GM20000 (cell line): ENCODE data around the gene IRAK4.

Source experiments
- DNase-seq: peaks from one replicate; pipeline ENCODE4 v3.0.0; 2012; ENCODE audit warnings: low spot score
- CTCF ChIP-seq: IDR thresholded peaks from 2 replicates; pipeline ENCODE4 v1.5.1; 2012; ENCODE audit warnings: mild to moderate bottlenecking, control low read depth; ENCODE audit errors: extremely low read depth, missing control alignments

IRAK4 gene

GRCh38 chr12:43764528-43764927, 5.8 kb downstream of the IRAK4 start:
- no peak for TF ChIP-seq CTCF

GRCh38 chr12:43766291-43766690, 7.5 kb downstream of the IRAK4 start:
- TF ChIP-seq CTCF: no peak
- DNase-seq: no peak

More at GRCh38 chr12:43764528-43764927, 5.8 kb downstream of the IRAK4 start:
- DNase-seq: no peak

GRCh38 chr12:43776498-43776897, 17.7 kb downstream of the IRAK4 start:
- peak; percentile 17 for TF ChIP-seq CTCF
- DNase-seq: peak; percentile 15

- TF ChIP-seq CTCF: no peak
- DNase-seq: no peak
Measured at GRCh38 chr12:43786899-43787693, 28.3 kb downstream of the IRAK4 start.

- TF ChIP-seq CTCF: no peak
- no peak for DNase-seq
Measured at GRCh38 chr12:43789941-43790340, 31.2 kb downstream of the IRAK4 start.

- no peak for TF ChIP-seq CTCF
- DNase-seq: no peak
Measured at GRCh38 chr12:43795716-43796280, 37.0 kb downstream of the IRAK4 start.

GRCh38 chr12:43797561-43798217, 38.9 kb downstream of the IRAK4 start:
- DNase-seq: no peak
- TF ChIP-seq CTCF: no peak
